C1 segment of cervical spinal cord (tissue), 14 donors: ENCODE measurements around the gene ZNF804A.

Experiments
- DNase-seq, 14 donors: peaks; one replicate each; lab custom pipeline; 2025; lab: John Stamatoyannopoulos, UW

The ZNF804A gene

GRCh38 chr2:184598316-184599053 lies at the start of gene ZNF804A:
Gene ZNF804A, plus strand, starts transcription at chr2:184598529. Its CDS starts 431 bp downstream, at chr2:184598960.
- DNase-seq = peak in 12 of 14 donors; percentile 10 to 87 (median 45)

GRCh38 chr2:184549153-184549552 lies 49.2 kb upstream of the ZNF804A start:
- DNase-seq = no peak

GRCh38 chr2:184551626-184552025 lies 46.7 kb upstream of the ZNF804A start:
- no peak for DNase-seq

- DNase-seq = no peak
Measured at GRCh38 chr2:184554736-184555135, 43.6 kb upstream of the ZNF804A start.

- DNase-seq = no peak
Measured at GRCh38 chr2:184555352-184555751, 43.0 kb upstream of the ZNF804A start.

- no peak for DNase-seq
Measured at GRCh38 chr2:184556639-184557038, 41.7 kb upstream of the ZNF804A start.

- no peak for DNase-seq
Measured at GRCh38 chr2:184558713-184559464, 39.4 kb upstream of the ZNF804A start.

GRCh38 chr2:184560603-184561002 lies 37.7 kb upstream of the ZNF804A start:
- no peak for DNase-seq

- DNase-seq = peak in 1 of 14 donors; percentile 1
Measured at GRCh38 chr2:184562532-184562931, 35.8 kb upstream of the ZNF804A start.

- no peak for DNase-seq
Measured at GRCh38 chr2:184564092-184564491, 34.2 kb upstream of the ZNF804A start.

GRCh38 chr2:184566716-184567115 lies 31.6 kb upstream of the ZNF804A start:
- no peak for DNase-seq

- DNase-seq = no peak
Measured at GRCh38 chr2:184577056-184577455, 21.3 kb upstream of the ZNF804A start.

- no peak for DNase-seq
Measured at GRCh38 chr2:184577743-184578142, 20.6 kb upstream of the ZNF804A start.

GRCh38 chr2:184579226-184579625 lies 19.1 kb upstream of the ZNF804A start:
- no peak for DNase-seq

- no peak for DNase-seq
Measured at GRCh38 chr2:184581391-184581790, 16.9 kb upstream of the ZNF804A start.

GRCh38 chr2:184589261-184589660 lies 9.1 kb upstream of the ZNF804A start:
- DNase-seq = no peak

- peak in 1 of 14 donors; percentile 54 for DNase-seq
Measured at GRCh38 chr2:184596819-184597411, 1.4 kb upstream of the ZNF804A start.

GRCh38 chr2:184597571-184597991 lies 748 bp upstream of the ZNF804A start:
- DNase-seq = peak in 6 of 14 donors; percentile 16 to 78 (median 36)

- DNase-seq = peak in 2 of 14 donors; percentile 36 to 72
Measured at GRCh38 chr2:184598002-184598315, 370 bp upstream of the ZNF804A start.

GRCh38 chr2:184599054-184599871 lies 934 bp downstream of the ZNF804A start:
- peak in 3 of 14 donors; percentile 1 to 62 (median 3) for DNase-seq

GRCh38 chr2:184599872-184600222 lies 1.5 kb downstream of the ZNF804A start:
- peak in 1 of 14 donors; percentile 62 for DNase-seq

- DNase-seq = no peak
Measured at GRCh38 chr2:184602734-184603133, 4.4 kb downstream of the ZNF804A start.
